NB4 (cell line): ENCODE data around the gene RNF2.
A peak's percentile ranks its signal among the peaks of the same experiment; 100 is the strongest.

Experiments
- DNase-seq: peaks from one replicate; pipeline ENCODE4 v3.0.0; 2010; ENCODE audit warnings: low read depth
- H3K4me3 ChIP-seq: one replicate; pipeline ENCODE4 v1.5.1; 2011; ENCODE audit warnings: mild to moderate bottlenecking, low read depth, low read length, moderate library complexity
- CTCF ChIP-seq: IDR thresholded peaks from one replicate; pipeline ENCODE4 v1.5.1; 2012; ENCODE audit warnings: low read depth, low read length
- MAX ChIP-seq: IDR thresholded peaks from 2 replicates; pipeline ENCODE4 v1.6.1; 2011; ENCODE audit warnings: low read depth, low read length
- MYC ChIP-seq: IDR thresholded peaks from 2 replicates; pipeline ENCODE4 v1.6.1; 2011; ENCODE audit warnings: low read depth, low read length
- POLR2A ChIP-seq: IDR thresholded peaks from 2 replicates; pipeline ENCODE4 v1.6.1; 2011; ENCODE audit warnings: mild to moderate bottlenecking; ENCODE audit not compliant: insufficient read length; ENCODE audit errors: extremely low read depth

The RNF2 gene

GRCh38 chr1:185044387-185044786 lies 971 bp upstream of the RNF2 start:
- peak; percentile 15 for DNase-seq
- TF ChIP-seq POLR2A (no peak), CTCF (no peak), MYC (no peak), MAX (no peak)
- H3K4me3 ChIP-seq, result no peak overlapping the region

- peak; percentile 60 for DNase-seq
- TF ChIP-seq CTCF, result no peak
- no peak for TF ChIP-seq POLR2A
- TF ChIP-seq MYC, result no peak
- TF ChIP-seq MAX, result no peak
- peak overlapping the region; percentile 67 for H3K4me3 ChIP-seq
Measured at GRCh38 chr1:185045814-185046492, 595 bp downstream of the RNF2 start.

- DNase-seq, result no peak
- TF ChIP-seq CTCF (no peak), MAX (no peak), MYC (no peak), POLR2A (no peak)
- H3K4me3 ChIP-seq, result peak overlapping the region; percentile 67
Measured at GRCh38 chr1:185046668-185047067, 1.3 kb downstream of the RNF2 start.

GRCh38 chr1:185049670-185050069 lies 4.3 kb downstream of the RNF2 start:
- TF ChIP-seq CTCF (no peak), MYC (no peak), MAX (no peak), POLR2A (no peak)
- DNase-seq, result no peak
- no peak overlapping the region for H3K4me3 ChIP-seq

- DNase-seq, result peak; percentile 45
- no peak for TF ChIP-seq CTCF
- no peak for TF ChIP-seq POLR2A
- no peak for TF ChIP-seq MAX
- TF ChIP-seq MYC, result no peak
- H3K4me3 ChIP-seq, result no peak overlapping the region
Measured at GRCh38 chr1:185050823-185051451, 5.6 kb downstream of the RNF2 start.
